ENCODE data around the gene MAP2K5.

Gene MAP2K5

DNA sequence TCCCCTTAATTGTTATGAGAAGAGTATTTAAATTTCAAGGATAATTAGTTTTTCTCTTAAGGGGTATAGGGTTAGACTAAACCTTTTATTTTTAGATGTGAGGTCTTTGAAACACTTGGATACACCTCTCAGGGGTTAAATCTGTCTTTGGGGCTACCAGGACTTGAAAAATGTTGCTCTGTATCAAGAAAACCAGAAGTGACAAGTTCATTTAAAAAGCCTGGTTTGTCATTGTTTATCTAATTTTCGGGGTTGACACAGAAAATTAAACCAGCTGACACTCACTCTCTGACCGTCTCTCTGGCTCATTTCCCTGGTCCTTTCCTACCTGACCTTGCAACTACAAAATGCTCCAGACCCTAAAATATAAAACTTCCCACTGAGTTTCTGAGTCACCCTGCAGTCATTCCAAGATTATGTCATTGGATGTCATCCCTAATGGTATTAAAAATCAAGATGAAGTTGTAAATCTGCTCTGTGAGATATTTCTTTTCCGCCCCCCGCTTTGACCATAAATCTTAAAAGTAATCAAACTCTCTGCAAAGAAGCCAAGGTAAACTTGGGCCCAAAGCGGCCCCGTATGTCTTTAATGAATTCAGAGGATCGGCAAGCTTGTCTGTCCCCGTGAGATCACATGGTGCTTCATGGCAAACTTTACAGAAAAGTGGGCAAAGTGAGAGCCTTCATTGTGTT is 249.9 kb downstream of the MAP2K5 start (continued):
- peak; percentile 98 for TF ChIP-seq ZNF324 (tag by site-specific recombination; IDR thresholded peaks at IDR 0.05)
- TF ChIP-seq, protein P1, sequence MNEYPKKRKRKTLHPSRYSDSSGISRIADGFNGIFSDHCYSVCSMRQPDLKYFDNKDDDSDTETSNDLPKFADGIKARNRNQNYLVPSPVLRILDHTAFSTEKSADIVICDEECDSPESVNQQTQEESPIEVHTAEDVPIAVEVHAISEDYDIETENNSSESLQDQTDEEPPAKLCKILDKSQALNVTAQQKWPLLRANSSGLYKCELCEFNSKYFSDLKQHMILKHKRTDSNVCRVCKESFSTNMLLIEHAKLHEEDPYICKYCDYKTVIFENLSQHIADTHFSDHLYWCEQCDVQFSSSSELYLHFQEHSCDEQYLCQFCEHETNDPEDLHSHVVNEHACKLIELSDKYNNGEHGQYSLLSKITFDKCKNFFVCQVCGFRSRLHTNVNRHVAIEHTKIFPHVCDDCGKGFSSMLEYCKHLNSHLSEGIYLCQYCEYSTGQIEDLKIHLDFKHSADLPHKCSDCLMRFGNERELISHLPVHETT (tag by site-specific recombination; IDR thresholded peaks at IDR 0.05): peak; percentile 99
- TF ChIP-seq GLI4 (tag by site-specific recombination; IDR thresholded peaks at IDR 0.05): no peak
- TF ChIP-seq ZBTB8A (tag by site-specific recombination; IDR thresholded peaks at IDR 0.05): peak; percentile 82
- no peak for TF ChIP-seq ZNF416 (tag by site-specific recombination; IDR thresholded peaks at IDR 0.05)
- TF ChIP-seq, protein P2, sequence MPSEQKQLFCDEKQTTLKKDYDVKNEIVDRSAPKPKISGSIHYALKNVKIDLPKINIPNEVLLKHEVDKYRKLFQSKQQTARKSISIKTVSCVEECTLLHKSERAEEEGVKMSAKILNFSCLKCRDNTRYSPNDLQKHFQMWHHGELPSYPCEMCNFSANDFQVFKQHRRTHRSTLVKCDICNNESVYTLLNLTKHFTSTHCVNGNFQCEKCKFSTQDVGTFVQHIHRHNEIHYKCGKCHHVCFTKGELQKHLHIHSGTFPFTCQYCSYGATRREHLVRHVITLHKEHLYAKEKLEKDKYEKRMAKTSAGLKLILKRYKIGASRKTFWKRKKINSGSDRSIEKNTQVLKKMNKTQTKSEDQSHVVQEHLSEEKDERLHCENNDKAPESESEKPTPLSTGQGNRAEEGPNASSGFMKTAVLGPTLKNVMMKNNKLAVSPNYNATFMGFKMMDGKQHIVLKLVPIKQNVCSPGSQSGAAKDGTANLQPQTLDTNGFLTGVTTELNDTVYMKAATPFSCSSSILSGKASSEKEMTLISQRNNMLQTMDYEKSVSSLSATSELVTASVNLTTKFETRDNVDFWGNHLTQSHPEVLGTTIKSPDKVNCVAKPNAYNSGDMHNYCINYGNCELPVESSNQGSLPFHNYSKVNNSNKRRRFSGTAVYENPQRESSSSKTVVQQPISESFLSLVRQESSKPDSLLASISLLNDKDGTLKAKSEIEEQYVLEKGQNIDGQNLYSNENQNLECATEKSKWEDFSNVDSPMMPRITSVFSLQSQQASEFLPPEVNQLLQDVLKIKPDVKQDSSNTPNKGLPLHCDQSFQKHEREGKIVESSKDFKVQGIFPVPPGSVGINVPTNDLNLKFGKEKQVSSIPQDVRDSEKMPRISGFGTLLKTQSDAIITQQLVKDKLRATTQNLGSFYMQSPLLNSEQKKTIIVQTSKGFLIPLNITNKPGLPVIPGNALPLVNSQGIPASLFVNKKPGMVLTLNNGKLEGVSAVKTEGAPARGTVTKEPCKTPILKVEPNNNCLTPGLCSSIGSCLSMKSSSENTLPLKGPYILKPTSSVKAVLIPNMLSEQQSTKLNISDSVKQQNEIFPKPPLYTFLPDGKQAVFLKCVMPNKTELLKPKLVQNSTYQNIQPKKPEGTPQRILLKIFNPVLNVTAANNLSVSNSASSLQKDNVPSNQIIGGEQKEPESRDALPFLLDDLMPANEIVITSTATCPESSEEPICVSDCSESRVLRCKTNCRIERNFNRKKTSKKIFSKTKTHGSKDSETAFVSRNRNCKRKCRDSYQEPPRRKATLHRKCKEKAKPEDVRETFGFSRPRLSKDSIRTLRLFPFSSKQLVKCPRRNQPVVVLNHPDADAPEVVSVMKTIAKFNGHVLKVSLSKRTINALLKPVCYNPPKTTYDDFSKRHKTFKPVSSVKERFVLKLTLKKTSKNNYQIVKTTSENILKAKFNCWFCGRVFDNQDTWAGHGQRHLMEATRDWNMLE (tag by site-specific recombination; conservative IDR thresholded peaks at IDR 0.05; ENCODE audit: low read depth): peak; percentile 81
- TF ChIP-seq, protein P3, sequence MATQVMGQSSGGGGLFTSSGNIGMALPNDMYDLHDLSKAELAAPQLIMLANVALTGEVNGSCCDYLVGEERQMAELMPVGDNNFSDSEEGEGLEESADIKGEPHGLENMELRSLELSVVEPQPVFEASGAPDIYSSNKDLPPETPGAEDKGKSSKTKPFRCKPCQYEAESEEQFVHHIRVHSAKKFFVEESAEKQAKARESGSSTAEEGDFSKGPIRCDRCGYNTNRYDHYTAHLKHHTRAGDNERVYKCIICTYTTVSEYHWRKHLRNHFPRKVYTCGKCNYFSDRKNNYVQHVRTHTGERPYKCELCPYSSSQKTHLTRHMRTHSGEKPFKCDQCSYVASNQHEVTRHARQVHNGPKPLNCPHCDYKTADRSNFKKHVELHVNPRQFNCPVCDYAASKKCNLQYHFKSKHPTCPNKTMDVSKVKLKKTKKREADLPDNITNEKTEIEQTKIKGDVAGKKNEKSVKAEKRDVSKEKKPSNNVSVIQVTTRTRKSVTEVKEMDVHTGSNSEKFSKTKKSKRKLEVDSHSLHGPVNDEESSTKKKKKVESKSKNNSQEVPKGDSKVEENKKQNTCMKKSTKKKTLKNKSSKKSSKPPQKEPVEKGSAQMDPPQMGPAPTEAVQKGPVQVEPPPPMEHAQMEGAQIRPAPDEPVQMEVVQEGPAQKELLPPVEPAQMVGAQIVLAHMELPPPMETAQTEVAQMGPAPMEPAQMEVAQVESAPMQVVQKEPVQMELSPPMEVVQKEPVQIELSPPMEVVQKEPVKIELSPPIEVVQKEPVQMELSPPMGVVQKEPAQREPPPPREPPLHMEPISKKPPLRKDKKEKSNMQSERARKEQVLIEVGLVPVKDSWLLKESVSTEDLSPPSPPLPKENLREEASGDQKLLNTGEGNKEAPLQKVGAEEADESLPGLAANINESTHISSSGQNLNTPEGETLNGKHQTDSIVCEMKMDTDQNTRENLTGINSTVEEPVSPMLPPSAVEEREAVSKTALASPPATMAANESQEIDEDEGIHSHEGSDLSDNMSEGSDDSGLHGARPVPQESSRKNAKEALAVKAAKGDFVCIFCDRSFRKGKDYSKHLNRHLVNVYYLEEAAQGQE (tag by site-specific recombination; IDR thresholded peaks at IDR 0.05): 0 out of 2 replicates have a peak, but pooled peaks have one; percentile 35
- TF ChIP-seq, protein P4, sequence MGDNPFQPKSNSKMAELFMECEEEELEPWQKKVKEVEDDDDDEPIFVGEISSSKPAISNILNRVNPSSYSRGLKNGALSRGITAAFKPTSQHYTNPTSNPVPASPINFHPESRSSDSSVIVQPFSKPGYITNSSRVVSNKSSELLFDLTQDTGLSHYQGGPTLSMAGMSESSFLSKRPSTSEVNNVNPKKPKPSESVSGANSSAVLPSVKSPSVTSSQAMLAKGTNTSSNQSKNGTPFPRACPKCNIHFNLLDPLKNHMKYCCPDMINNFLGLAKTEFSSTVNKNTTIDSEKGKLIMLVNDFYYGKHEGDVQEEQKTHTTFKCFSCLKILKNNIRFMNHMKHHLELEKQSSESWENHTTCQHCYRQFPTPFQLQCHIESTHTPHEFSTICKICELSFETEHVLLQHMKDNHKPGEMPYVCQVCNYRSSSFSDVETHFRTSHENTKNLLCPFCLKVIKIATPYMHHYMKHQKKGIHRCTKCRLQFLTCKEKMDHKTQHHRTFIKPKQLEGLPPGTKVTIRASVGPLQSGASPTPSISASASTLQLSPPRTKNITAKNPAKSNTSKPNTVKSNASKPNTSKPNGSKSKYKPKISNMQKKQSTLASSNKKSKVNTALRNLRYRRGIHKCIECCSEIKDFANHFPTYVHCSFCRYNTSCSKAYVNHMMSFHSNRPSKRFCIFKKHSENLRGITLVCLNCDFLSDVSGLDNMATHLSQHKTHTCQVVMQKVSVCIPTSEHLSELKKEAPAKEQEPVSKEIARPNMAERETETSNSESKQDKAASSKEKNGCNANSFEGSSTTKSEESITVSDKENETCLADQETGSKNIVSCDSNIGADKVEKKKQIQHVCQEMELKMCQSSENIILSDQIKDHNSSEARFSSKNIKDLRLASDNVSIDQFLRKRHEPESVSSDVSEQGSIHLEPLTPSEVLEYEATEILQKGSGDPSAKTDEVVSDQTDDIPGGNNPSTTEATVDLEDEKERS (tag by site-specific recombination; IDR thresholded peaks at IDR 0.05): 0 out of 2 replicates have a peak, but pooled peaks have one; percentile 48
- no peak for TF ChIP-seq ZNF202 (tag by site-specific recombination; IDR thresholded peaks at IDR 0.05; ENCODE audit: borderline replicate concordance)
- TF ChIP-seq ZNF629 (tag by site-specific recombination; IDR thresholded peaks at IDR 0.05): peak; percentile 98
- TF ChIP-seq ZNF133 (tag by site-specific recombination; IDR thresholded peaks at IDR 0.05): no peak
- peak; percentile 71 for TF ChIP-seq ZFHX2 (tag by site-specific recombination; conservative IDR thresholded peaks at IDR 0.05)
- TF ChIP-seq, protein P5, sequence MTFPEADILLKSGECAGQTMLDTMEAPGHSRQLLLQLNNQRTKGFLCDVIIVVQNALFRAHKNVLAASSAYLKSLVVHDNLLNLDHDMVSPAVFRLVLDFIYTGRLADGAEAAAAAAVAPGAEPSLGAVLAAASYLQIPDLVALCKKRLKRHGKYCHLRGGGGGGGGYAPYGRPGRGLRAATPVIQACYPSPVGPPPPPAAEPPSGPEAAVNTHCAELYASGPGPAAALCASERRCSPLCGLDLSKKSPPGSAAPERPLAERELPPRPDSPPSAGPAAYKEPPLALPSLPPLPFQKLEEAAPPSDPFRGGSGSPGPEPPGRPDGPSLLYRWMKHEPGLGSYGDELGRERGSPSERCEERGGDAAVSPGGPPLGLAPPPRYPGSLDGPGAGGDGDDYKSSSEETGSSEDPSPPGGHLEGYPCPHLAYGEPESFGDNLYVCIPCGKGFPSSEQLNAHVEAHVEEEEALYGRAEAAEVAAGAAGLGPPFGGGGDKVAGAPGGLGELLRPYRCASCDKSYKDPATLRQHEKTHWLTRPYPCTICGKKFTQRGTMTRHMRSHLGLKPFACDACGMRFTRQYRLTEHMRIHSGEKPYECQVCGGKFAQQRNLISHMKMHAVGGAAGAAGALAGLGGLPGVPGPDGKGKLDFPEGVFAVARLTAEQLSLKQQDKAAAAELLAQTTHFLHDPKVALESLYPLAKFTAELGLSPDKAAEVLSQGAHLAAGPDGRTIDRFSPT (tag by site-specific recombination; IDR thresholded peaks at IDR 0.05): peak; percentile 98
- peak; percentile 9; the same call in 1 of the 2 replicates for TF ChIP-seq ZNF214 (tag by site-specific recombination; IDR thresholded peaks at IDR 0.05; ENCODE audit: borderline replicate concordance)
- peak; percentile 18 for TF ChIP-seq ZNF510 (tag by site-specific recombination; IDR thresholded peaks at IDR 0.05; ENCODE audit: insufficient replicate concordance)
- TF ChIP-seq, protein P6, sequence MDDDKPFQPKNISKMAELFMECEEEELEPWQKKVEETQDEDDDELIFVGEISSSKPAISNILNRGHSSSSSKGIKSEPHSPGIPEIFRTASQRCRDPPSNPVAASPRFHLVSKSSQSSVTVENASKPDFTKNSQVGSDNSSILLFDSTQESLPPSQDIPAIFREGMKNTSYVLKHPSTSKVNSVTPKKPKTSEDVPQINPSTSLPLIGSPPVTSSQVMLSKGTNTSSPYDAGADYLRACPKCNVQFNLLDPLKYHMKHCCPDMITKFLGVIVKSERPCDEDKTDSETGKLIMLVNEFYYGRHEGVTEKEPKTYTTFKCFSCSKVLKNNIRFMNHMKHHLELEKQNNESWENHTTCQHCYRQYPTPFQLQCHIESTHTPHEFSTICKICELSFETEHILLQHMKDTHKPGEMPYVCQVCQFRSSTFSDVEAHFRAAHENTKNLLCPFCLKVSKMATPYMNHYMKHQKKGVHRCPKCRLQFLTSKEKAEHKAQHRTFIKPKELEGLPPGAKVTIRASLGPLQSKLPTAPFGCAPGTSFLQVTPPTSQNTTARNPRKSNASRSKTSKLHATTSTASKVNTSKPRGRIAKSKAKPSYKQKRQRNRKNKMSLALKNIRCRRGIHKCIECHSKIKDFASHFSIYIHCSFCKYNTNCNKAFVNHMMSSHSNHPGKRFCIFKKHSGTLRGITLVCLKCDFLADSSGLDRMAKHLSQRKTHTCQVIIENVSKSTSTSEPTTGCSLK (tag by site-specific recombination; IDR thresholded peaks at IDR 0.05): no peak
- no peak for TF ChIP-seq ZNF776 (tag by site-specific recombination; IDR thresholded peaks at IDR 0.05; ENCODE audit: borderline replicate concordance)
- TF ChIP-seq ZNF558 (tag by site-specific recombination; IDR thresholded peaks at IDR 0.05): peak; percentile 94
- no peak for TF ChIP-seq ZNF560 (tag by site-specific recombination; IDR thresholded peaks at IDR 0.05; ENCODE audit: borderline replicate concordance)
- TF ChIP-seq ZNF391 (tag by site-specific recombination; IDR thresholded peaks at IDR 0.05; ENCODE audit: borderline replicate concordance, low read depth): peak; percentile 97
